M059J (cell line): Measurements from ENCODE around the gene PTPRD. TPM values are rescaled to one million over a fixed set of nuclear protein-coding genes. Genes with fewer than 3 reads are reported as not detected.

Experiments used
- DNase-seq: peaks from one replicate; pipeline ENCODE4 v3.0.0-alpha.2; 2012; ENCODE audit warnings: low read depth
- total RNA-seq: library from RNA; depleted of rRNA; stranded (reverse); fragments of >200 nt; shearing (Covaris generic); gene quantifications from 2 replicates; pipeline ENCODE4 v1.2.3, GENCODE V29; 2014

Gene PTPRD
- total RNA-seq, 1 experiment from 2014 or later = not detected

GRCh38 chr9:8531826-8532415, 2080.9 kb downstream of the PTPRD start:
- no peak for DNase-seq

DNA sequence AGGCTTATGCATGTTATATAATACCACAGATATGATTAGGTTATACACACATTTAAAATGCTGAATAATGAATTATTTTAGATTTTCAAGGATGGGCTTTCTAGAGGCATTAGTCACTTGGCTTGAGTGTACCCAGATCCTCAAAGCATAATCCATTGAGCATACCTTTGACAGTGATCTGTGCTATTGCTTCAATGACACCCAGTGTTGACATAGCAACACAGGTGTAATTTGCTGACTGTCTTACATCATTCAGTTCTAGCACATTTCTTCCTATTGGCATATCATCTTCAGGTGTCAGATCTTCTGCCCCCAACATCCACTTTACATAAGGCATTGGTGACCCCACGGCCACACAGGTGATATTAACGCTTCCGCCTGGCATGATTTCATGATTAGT, 2091.7 kb downstream of the PTPRD start:
- no peak for DNase-seq

- DNase-seq = no peak
Observed at GRCh38 chr9:8515748-8516147, 2097.1 kb downstream of the PTPRD start.

DNA sequence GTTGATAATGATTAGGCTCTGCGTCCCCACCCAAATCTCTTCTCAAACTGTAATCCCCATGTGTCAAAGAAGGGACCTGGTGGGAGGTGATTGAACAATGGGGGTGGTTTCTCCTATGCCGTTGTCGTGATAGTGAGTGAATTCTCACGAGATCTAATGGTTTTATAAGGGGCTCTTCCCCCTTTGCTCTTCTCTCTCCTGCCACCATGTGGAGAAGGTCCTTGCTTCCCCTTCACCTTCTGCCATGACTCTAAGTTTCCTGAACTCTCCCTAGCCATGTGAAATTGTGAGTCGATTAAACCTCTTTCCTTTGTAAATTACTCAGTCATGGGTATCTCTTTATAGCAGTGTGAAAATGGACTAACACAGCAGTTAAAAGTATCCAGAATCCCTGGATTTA, 2098.0 kb downstream of the PTPRD start:
- DNase-seq = no peak

DNA sequence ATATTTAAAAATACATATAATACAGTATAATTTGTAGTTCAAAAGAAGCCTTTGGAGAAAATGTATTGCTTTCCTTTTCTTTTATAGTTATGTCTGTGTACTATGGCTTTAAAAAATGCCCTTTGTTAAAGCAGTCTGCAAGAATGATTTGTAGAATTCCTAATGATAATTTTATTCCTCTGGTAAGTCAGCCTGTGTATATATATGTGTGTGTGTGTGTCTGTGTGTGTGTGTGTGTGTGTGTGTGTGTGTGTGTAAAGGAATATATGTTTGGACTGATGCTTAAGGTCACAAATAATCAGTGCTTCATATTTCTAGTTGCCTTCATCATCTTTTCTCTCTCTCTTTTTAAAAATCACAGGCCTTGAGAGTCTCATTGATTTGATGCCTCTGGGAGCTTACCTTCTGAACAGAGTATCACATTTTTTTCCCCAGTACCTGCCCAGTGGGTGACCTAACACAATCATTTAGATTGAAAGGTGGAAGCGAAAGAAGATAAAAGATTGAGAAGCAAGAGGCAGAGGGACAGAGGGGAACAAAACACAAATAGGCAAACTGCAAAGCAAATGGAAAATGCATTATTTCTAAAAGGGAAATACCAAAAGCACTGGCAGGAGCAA, 2104.0 kb downstream of the PTPRD start:
- no peak for DNase-seq

DNA sequence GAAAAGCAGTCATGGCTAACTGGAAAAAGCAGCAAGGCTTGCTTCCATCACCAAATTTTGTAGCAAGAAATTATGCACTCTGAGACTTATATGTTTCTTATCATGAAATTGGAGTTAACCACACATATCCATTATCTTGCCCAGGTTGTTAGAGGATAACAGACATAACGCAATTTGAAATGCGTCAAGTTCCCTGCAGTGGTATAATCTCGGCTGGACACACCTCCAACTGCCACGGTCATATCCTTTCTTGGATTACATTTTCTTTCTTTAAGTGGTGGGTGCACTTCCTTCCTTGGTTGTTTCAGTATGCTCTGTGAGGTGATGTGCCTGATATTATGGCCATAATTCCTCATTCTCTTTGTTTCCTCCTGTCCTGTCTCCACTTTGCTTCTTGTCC, 2118.2 kb downstream of the PTPRD start:
- DNase-seq = no peak

DNA sequence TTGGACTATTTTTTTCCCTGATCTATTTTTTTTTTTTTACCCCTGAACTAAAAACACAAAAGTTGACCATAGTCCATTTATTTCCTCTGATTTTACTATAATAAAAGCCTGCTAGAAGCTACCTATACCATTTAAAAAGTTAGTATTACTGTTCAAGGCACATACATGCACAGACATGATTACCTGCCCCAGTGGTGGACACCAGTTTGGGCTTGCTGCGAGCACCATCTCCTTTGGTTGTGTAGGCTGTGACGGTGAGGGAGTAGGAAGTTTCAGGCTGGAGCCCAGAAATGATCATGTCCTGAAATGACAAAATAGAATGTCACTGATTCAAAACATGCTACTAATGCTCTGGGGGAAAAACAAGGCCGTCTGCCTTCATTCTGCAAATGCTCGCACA, 2120.1 kb downstream of the PTPRD start:
- no peak for DNase-seq

- DNase-seq = no peak
Observed at GRCh38 chr9:8492024-8492423, 2120.8 kb downstream of the PTPRD start.

GRCh38 chr9:8491563-8491962, 2121.2 kb downstream of the PTPRD start:
- no peak for DNase-seq

- no peak for DNase-seq
Observed at GRCh38 chr9:8489835-8490234, 2123.0 kb downstream of the PTPRD start.

- no peak for DNase-seq
Observed at GRCh38 chr9:8486095-8486494, 2126.7 kb downstream of the PTPRD start.

- DNase-seq = no peak
Observed at GRCh38 chr9:8484597-8485191, 2128.1 kb downstream of the PTPRD start.

DNA sequence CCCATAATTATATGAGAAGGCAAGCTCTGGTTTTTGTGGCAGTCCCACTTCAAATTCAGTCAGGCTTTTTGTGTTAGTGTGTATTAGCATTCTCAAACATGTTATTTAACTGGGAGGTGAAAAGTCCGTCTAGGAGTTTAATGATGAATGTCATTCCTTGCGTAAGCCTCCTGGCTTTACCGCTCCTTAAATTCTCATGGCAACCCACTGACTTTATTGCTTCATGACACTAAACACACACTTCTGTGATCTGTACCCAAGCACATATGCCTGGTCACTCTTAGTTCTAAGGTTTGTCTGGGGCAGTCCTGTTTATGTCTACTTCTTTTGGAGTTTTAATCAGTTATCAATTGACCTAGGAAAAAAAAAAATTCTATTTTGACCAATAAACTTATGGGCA, 2135.4 kb downstream of the PTPRD start:
- no peak for DNase-seq

DNA sequence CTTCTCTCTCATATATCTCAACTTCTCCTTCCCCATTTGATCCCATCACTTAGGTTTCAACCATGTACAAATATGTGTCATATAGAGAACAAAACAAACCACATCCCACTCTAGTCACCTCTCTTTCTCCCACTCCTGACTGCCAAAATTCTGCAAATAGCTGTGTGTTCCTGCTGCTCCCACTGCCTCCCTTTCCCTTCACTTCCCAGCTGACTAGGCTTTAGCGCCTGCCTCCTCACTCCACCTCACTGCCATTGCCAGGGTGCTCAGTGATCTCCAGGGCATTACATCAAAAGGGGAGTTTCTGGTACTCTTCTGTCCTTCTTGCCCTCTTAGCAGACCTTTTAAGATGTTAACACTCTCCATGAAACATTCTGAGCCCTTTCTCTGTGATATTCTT, 2137.9 kb downstream of the PTPRD start:
- DNase-seq = no peak

- no peak for DNase-seq
Observed at GRCh38 chr9:8473244-8474020, 2139.4 kb downstream of the PTPRD start.

DNA sequence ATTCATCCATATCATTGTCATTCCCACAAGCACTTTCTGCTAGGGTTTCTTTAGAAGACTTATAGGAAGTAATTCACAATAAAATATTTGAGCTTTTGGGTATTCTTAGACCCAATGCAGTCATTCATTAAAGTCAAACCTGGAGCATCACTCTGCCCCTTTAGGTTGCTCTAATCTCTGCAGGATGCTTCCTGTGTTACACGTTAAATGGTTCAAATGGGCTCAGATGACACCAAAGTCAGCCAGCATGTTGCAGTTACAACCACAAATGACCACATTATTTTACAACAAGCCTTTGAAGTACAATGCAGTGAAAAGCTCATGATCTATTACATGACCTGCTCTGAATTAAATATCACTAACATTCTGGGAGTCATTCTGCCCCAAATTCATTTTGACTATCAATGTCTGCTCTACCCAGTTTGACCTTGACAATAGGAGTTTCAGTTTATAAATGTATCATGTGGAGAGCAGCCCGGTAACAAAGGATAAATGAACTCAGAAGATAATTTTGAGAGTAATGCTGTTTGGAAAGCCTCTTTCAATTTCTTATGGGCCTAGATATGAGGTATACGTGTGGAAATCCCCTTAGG, 2144.7 kb downstream of the PTPRD start:
- no peak for DNase-seq

DNA sequence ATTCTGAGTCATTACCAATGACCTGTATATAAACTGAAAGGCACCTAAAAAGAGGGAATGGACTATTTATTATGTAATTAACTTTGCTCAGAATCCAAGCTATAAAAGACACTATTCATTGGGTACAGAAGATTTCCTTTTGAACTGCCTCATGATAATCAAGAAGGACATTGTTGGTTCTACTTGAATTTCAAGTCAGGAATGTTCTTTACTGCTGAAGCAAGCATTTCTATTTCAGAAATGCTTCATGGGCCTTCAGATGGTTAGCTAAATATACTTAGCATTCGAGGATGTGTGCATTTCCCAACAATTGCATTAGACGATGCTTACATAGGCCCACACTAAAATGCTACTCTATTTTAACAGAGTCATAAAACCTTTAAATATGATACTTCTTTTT, 2155.0 kb downstream of the PTPRD start:
- no peak for DNase-seq

DNA sequence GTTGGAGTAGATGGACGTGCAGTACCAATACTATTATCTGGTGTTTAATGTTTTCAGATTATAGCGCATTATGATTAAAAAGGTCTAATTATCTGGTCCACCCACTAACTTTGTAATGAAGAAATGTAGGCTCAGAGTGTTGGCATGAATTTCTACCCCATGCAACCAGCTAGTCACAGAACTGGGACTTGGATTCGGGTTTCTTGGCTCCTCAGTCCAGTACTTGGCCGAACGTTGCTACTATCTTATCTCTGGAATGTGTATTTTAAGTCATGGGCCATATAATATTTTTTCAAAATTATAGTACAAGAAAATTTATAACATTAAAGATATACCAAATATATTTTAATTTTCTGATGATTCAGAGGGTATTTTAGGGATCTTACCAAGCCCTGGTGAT, 2155.7 kb downstream of the PTPRD start:
- DNase-seq = no peak

DNA sequence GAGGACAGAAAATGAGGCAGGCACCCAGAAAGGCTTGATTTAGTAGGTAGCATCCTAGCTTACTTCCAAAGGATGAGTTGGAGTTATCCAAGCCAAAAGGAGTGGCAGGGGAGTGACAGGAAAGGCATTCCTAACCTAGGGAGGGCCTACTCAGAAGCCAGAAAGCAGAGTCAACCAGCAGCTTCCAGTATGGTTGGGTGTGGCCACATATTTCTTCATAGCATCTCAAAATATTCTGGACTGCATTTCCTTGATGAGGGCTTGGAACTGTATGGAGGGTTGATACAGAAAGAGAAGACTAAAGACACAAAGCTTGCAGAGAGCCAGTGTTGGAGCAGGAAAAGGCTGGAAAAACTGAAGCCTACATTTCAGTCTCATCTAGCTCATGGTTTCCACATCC, 2156.5 kb downstream of the PTPRD start:
- no peak for DNase-seq

DNA sequence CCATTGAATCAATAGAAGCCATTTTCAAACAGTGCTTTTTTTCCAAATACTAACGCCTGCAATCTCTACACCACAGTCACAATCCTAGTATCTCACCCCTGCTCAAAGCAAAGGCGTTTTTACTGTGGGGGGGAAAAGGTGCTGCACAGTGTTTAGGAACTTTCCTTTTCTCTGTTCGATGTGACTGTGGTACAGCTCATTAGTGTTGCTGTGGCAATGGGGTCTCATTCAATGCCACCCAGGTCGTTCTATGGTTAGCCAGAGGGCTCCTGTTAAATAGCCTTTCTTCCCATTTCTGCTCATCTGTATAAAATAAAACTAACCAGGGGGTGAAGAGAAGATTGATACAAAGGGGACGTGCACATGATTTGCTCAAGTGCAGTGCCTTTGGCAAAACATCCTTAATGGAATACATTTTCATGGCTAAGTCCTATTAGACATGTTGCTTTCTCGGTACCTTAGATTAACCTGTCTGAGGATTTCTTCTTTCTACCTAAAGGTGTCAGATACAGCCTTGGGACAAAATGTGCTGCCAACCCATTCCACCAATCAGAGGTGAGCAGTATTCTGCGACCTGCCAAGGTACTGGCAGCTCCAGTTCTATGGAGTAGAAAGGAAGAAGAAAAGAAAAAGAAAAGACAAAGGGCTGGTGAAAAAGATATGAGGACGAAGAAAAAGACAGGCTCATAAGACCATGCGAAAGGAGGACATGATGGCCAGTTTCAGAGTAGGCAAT, 2161.8 kb downstream of the PTPRD start:
- DNase-seq = no peak

DNA sequence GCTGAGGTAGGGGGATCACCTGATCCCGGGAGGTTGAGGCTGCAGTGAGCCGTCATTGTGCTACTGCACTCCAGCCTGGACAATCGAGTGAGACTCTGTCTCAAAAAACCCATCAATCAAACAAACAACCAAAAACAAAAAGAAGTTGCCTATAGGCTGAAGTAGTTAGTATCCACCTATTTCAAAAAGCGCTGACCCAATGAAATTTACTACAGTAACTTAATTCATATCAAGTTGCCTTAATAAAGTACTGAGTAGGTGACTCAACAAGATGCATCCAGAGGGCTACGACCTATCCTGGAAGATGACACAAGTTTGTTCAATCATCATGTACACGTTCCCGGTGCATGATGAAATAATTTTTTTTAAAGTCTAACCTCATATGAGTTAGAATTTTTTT, 2164.6 kb downstream of the PTPRD start:
- DNase-seq = no peak

DNA sequence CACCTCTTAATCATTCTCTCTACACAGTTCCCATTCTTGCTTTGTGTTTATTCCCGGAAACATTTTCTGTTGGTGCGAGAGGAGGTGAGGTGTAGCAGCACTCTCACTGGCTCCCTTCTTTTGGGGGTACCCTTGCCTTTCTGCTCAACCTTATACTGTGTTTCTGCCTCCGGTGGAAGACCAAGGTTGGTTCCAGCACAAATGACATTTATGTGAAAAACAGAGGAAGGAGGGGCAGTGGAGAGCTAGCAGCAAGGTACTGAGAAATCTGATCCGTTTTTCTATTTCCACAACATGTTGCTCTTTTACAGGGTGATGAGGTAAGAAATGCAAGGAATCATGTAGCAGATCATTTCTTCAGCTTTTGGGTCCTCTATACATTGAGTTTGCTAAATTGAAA, 2165.2 kb downstream of the PTPRD start:
- DNase-seq = no peak
